Measurements from ENCODE around the gene FLRT1.
"Not testable (repeated sequence)": the region's sequence is repeated elsewhere in the genome, so short reads cannot be mapped to it uniquely, and the experiment has no call there.

The FLRT1 gene

GRCh38 chr11:64025205-64025604 is 10.5 kb upstream of the FLRT1 start:
- no peak for DNase-seq

DNA sequence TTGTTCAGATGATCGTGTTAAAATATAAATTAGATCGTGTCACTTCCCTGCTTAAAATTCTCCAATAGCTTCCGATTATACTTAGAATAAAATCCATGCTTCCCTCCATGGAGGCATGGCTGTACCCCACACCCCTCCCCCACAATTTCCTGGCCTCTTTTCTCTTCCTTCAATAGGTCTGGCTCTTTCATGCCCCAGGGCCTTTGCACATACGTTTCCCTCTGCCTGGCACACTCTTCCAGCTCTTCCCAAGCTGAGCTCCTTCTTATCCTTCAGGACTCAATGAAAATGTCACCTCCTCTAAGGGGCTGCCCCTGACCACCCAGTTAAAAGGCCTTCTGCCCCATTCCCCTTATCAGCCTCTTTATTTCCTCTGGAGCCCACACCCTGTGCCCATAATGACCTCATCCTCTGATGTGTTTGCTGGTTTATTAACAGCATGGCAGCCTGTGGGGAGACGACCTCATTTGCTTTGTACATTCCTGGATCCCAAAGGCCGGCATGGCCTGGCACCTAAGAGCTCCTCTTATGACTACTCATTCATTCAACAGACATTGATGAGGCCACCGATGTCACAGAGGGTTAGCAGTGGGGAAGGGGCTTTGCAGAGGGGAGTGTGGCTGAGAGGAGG is 9.0 kb upstream of the FLRT1 start:
- DNase-seq: no peak

GRCh38 chr11:64027651-64028397 is 7.9 kb upstream of the FLRT1 start:
- no peak for DNase-seq

GRCh38 chr11:64028398-64029115 is 7.2 kb upstream of the FLRT1 start:
- peak; percentile 44 for DNase-seq

- DNase-seq: no peak
Observed at GRCh38 chr11:64029773-64030172, 6.0 kb upstream of the FLRT1 start.

GRCh38 chr11:64031001-64031400 is 4.7 kb upstream of the FLRT1 start:
- DNase-seq: no peak

- DNase-seq: peak; percentile 48
Observed at GRCh38 chr11:64032050-64032449, 3.7 kb upstream of the FLRT1 start.

- DNase-seq: no peak
Observed at GRCh38 chr11:64034411-64034811, 1.3 kb upstream of the FLRT1 start.

DNA sequence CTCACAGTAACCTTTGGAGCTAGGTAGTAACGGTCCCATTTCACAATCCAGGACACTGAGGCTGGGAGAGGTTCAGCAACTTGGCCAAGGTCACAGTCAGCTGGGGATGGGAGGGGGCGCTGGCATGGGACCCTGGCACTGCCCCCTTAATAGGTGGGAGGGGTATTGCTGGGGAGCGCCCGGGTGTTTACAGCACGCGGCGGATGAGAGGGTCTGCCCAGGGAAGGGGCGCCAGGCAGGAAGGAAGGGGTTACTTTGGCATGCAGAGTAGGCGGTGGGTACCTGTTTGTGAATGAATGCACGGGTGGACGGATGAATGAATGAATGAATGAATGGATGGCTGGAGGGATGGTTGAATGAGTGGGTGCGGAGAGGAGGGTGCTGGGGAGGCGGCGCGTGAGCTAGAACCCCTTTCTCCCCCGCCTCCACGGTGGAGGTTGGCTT is 628 bp upstream of the FLRT1 start:
- DNase-seq: no peak

GRCh38 chr11:64036087-64037026 is 626 bp downstream of the FLRT1 start:
- peak; percentile 58 for DNase-seq

GRCh38 chr11:64037027-64037634 is 1.4 kb downstream of the FLRT1 start:
- no peak for DNase-seq

- DNase-seq: no peak
Observed at GRCh38 chr11:64038500-64038899, 2.8 kb downstream of the FLRT1 start.

GRCh38 chr11:64039012-64039665 is 3.4 kb downstream of the FLRT1 start:
- no peak for DNase-seq

DNA sequence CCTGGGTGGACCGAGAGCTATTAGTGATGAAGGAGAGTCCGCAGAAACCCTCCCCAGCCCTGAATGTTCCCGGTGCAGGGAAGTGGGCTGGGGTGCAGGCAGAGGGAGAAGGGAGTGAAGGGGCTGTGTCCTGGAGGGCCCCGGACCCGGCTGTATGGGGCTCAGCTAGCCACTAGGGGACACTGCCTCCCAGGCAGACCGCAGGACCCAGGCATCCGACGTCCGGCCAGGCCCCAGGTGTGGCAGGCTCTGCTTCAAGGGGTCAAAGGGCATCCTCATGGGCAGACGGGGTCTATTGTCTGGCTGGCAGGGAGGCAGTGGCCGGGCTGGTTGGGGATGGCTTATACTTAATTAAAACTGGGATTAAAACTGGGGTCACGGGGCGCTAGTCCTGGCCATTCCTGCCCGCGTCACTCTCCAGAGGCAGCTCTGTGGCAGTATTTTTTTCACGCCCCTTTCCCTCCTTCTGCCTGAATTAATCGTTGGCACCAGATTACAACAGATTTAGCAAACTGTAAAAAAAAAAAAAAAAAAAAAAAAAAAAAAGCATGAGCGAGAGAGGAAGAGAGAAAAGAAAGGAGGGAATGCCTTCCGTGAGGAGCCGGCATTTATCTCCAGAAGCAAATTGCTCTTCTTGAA is 5.1 kb downstream of the FLRT1 start:
- DNase-seq: no peak

GRCh38 chr11:64041846-64042245 is 6.1 kb downstream of the FLRT1 start:
- no peak for DNase-seq

- no peak for DNase-seq
Observed at GRCh38 chr11:64042301-64042700, 6.6 kb downstream of the FLRT1 start.

DNA sequence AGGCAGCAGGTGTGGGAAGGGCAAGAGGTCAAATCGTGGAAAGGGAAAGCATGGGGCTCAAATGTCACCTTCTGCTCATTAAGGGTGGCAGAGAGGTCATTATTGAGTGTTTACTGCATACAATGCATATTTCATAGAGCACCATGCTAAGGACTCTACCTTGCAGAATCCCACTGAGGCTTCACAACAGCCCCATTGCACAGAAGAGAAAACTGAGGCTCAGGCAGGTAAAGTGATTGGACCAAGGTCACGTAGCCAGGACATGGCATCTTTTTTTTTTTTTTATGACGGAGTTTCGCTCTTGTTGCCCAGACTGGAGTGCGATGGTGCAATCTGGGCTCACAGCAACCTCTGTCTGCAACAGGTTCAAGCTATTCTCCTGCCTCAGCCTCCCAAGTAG is 7.8 kb downstream of the FLRT1 start:
- no peak for DNase-seq

DNA sequence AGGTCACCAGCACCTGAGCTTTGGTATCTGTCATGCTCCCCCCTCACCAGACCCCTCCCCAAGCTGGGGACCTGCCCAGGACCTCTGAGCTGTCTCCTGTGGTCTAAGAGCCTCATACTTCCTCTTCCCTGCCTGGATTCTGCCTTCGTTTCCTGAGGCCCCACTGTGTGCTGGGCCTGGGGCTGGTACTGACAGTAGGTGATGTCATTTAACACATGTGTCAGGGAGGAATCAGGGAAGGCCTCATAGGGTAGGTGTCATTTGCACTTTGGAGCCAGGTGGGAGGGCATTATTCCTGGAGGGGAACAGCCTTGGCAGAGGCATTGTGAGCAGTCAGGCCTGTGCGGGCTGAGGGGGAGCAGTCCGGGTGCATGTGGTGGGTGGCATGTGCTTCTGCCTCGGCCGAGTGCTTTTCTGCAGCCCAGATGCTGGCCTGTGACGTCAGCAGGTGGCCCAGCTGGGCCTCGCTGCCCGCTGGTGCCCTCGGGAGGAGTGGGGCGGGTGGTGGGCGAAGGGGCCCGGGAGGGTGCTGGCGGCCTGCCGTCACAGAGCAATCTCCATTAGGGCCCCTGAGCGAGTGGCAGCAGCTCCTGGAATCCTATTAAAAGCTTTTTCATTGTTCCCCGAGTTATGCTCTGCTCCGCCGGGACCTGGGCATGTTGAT is 9.1 kb downstream of the FLRT1 start:
- no peak for DNase-seq

GRCh38 chr11:64045700-64046099 is 10.0 kb downstream of the FLRT1 start:
- DNase-seq: no peak

DNA sequence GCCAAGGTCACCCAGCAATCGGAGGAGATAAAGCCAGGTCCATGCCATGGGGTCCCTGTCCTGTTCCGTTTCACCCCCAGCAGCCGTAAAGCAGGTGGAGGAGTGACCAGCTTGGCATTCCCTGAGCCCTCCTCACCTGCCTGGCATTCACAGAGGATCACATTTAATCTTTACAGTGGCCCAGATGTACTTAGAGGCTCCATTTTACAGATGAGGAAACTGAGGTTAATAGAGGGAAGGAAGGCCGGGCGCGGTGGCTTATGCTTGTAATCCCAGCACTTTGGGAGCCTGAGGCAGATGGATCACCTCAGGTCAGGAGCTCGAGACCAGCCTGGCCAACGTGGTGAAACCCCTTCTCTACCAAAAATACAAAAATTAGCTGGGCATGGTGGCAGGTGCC is 11.6 kb downstream of the FLRT1 start:
- not testable (repeated sequence) for DNase-seq

Data from fibroblast of skin of scalp (primary cell).